GM18511 (cell line): ENCODE results near the gene FMN1.
A peak's percentile ranks its signal among the peaks of the same experiment; 100 is the strongest.

Experiments
- ATAC-seq: cut with Tn5 transposase; IDR thresholded peaks from one replicate; pipeline ENCODE4 v1.9.1; 2021; ENCODE audit warnings: mild to moderate bottlenecking, moderate library complexity; ENCODE audit not compliant: unreplicated experiment

The FMN1 gene

DNA sequence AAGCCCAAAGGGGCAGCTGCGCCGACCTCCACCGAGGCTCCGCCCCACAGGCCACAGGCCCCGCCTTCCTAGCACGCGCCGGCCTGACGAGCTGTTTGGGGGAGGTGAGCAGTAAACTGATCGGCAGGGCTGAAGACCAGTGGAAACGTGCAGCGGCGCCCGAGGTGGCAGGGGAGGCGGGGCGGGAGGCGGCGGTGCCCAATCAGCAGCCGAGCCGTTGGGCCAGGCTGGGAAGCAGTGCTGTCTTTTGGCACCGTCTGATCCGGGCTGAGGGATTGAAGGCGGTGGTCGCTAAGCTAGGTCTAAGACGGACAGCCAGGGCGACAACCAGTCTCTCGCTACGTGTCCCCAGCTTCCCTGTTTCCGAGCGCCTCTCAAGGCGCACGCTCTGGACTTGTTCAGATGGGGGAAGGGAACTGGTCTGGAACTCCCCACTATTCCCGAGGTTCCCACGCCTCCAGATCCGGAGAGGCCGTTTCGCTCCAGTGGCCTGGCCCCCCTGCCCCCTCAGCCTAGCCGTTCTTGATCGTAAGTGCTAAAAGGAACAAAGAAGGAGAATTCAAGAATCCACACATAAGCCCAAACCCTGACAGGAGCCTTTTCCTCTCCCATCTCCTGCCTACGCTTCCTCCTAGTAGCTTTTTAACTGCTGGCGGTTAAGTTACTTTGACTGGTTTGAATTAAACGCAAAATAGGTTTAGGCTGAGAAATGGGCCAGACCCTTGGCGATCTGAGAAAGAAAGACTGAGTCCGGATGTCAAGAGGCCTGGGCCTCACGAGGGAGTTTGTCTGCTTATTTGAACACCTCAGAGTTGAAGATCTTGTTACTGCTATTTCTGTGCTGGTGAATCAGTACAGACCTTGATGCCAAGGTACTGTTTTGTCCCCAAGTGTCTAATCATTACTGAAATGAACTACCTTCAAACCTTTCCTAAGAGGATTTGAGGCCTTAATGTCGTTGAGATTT lies at the start of gene FMN1:
Gene FMN1 (minus strand): TSS at position 11 of the 967 bp plus-strand sequence. CDS start 39,800 bp downstream, outside the sequence.
- peak; percentile 98 for ATAC-seq

GRCh38 chr15:33243869-33244268 lies 49.4 kb upstream of the FMN1 start:
- no peak for ATAC-seq

DNA sequence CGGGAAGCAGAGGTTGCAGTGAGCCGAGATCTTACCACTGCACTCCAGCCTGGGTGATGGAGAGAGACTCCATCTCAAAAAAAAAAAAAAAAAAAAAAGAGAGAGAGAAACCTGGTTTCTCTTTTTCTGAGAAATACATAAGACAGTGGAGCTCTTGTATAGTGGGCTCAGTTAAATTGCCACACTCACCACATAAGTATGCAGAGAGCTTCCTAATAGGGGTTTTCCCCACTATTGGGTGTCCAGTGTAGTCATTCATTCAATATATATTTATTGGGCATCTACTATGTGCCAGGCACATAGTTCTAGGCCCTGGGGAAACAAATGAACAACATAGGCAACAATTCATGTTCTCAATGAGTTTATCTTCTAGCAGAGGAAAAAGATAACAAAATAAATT lies 48.9 kb upstream of the FMN1 start:
- no peak for ATAC-seq

DNA sequence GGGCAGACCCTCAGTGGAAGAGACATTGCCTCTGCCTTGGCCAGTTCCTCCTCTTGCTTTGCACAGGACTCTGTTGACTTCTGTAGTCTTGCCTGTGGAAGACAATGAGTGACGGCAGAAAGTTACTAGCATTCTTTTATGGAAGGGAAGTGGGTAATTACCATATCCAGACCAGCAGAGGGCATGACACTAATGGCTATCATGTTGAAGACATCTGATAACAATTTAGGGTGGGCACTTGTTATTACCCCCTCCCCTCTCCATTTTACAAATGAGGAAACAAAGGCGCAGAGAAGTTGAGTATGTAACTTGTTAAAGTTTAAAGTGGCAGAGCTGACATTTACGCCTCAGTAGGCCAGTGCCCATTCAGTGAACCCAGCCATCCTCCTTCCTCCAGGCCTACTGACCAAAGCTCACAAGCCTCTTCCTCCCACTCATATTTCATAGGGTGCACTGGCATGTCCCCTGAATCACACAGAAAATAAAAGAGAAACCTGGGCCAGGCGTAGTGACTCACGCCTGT lies 48.2 kb upstream of the FMN1 start:
- ATAC-seq, result no peak

GRCh38 chr15:33242165-33242564 lies 47.7 kb upstream of the FMN1 start:
- no peak for ATAC-seq

DNA sequence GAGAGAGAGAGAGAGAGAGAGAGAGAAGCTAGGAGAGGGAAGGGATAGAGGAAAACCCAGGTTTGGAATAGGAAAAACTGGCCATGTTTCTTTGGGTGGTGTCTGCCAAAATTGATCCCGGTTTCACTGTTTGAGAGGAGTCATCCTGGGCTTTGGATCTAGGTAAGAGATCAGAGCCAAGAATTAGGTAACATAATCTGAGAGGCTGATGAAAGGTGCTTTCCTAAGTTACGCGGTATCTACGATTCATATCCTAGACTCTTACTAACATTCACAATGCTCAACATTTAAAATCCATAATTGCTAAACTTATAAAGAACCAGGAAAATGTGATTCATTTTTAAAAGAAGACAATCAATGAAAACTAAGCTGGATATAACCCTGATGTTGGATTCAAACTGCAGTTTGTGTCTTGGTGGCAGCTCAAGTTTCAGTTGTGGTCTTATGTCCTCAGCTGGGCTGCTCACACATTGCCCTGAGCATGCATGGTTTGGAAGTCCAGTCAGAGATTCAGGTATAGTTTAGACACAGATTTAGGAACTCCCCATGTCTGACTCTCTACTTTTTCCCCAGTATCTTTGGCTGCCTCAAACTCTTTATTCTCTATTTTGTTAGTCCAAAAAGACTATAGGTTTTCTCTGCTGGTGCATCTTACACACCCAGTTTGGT lies 42.5 kb upstream of the FMN1 start:
- no peak for ATAC-seq

- ATAC-seq, result no peak
Measured at GRCh38 chr15:33234020-33234461, 39.5 kb upstream of the FMN1 start.

GRCh38 chr15:33226559-33227181 lies 32.2 kb upstream of the FMN1 start:
- ATAC-seq, result peak; percentile 96

GRCh38 chr15:33218071-33218491 lies 23.6 kb upstream of the FMN1 start:
- no peak for ATAC-seq

GRCh38 chr15:33215941-33216872 lies 21.7 kb upstream of the FMN1 start:
- no peak for ATAC-seq

DNA sequence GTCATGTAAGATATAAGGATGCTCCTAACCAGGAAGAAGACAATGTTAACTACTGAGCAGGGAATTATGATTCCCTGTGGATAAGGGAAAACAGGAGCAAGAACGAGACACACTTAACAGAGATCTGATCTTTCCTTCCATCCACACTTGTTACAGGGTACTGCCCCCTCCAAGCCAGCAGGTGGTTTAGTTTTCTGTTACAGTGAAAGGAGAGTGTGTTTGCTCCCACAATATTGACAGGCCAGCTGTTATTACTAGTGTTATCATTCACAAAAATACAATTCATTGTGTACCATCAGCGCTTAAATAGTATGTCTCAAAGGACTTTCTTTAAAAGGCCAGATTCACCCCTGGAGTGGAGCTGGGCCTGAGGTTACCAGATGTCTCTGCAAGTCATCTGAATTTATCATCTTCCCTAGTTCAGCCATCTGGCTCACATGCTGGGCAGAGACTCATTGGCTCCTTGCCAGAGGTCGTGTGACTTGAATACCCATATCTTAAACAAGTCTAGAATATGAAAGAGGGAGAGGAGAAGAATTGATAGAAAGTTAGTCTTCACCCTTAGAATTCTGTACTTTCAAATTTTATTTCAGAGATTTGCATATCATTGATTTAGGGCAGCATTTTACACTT lies 16.8 kb upstream of the FMN1 start:
- no peak for ATAC-seq

DNA sequence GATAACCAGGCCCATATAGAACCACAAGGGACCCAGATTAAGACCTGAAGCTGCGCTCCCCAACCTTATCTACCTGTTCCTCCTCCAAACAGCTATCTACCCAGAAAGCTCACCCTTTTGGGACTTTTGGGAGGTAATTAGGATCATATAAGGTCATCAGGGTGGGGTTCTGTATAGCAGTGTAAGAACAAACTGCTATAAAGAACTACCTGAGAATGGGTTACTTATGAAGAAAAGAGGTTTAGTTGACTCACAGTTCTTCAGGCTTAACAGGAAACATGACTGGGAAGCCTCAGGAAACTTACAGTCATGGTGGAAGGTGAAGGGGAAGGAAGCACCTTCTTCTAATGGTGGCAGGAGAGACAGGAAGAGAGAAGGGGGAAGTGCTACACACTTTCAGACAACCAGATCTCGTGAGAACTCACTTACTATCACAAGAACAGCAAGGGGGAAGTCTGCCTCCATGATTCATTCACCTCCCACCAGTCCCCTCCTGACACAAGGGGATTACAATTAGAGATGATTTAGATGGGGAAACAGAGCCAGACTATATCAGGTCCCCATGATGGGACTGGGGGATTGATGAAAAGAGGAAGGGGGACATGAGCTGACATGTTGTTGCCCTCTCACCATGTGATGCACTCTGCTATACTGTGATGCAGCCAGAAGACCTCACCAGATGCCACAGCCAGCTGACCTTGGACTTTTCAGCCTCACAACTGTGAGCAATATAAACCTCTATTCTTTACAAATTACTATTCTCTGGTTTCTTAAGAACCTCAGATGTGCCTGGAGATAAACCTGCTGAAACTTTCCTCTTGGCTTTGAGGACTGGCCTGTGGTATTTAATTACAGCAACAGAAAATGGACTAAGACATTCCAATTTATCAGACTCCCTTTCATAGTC lies 15.3 kb upstream of the FMN1 start:
- no peak for ATAC-seq

DNA sequence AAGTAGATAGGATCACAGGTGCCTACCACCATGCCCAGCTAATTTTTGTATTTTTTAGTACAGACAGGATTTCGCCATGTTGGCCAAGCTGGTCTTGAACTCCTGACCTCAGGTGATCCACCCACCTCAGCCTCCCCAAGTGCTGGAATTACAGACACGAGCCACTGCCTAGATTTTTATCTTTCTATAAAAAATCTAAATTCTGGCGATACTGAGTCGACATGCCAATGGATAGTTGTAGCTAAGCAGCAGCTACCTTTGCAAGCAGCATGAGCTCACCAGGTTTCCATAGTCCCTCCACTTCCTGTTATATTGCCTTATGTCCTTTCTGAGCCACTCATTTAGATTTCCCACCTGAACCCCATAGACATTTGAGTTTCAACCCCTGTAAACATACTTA lies 13.1 kb upstream of the FMN1 start:
- no peak for ATAC-seq

DNA sequence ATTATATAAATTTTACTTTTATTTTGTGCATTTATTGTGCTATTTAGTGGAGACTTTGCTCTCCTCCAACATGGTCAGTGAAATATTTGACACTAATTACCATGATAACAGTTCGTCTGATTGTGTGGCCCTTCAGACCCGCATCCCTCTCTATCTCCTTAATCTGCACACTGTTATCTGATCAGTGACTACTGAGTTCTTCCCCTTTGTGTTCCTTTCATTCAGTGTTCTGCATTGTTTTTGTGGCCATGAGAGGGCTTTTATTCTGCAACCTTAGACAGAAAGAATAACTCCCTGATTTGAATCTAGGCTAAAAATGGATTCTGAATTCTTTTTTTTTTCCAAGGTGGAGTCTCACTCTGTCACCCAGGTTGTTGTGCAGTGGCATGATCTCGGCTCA lies 11.9 kb upstream of the FMN1 start:
- ATAC-seq, result no peak

GRCh38 chr15:33204926-33205325 lies 10.4 kb upstream of the FMN1 start:
- no peak for ATAC-seq

- no peak for ATAC-seq
Measured at GRCh38 chr15:33204087-33204486, 9.6 kb upstream of the FMN1 start.

GRCh38 chr15:33201491-33202231 lies 7.1 kb upstream of the FMN1 start:
- peak; percentile 88 for ATAC-seq

GRCh38 chr15:33200903-33201302 lies 6.4 kb upstream of the FMN1 start:
- ATAC-seq, result no peak
